HG03521 (cell line): ENCODE results near the gene C22orf23.
"Not testable (repeated sequence)": the region's sequence is repeated elsewhere in the genome, so short reads cannot be mapped to it uniquely, and the experiment has no call there.

Experiments
- ATAC-seq: cut with Tn5 transposase; IDR thresholded peaks from one replicate; pipeline ENCODE4 v1.9.1; 2021; ENCODE audit warnings: mild to moderate bottlenecking, moderate library complexity; ENCODE audit not compliant: unreplicated experiment

The C22orf23 gene

DNA sequence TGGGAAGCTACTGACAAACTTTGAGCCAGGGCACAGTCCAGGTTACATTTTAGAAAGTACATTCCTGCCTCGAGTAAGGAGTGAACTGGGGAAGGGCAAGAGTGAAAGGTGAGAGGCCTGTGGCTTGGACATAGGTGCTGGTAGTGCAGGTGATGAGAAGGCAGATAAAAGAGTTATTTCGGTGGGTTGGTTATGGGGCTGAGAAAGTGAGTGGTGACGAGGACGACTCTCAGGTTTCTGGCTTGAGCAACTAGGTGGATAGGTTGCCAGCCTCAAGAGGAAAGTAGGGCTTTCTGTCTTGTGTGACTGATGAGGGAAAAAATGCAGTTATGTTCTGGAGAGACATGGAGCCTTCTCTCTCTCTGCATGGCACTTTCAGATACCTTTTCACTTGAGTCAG, 3.8 kb upstream of the C22orf23 start:
- ATAC-seq, result no peak

- ATAC-seq, result not testable (repeated sequence)
Observed at GRCh38 chr22:37955825-37956397, 2.5 kb upstream of the C22orf23 start.

- no peak for ATAC-seq
Observed at GRCh38 chr22:37954686-37955085, 1.3 kb upstream of the C22orf23 start.

GRCh38 chr22:37953062-37953436, 352 bp downstream of the C22orf23 start:
- ATAC-seq, result peak; percentile 27

- ATAC-seq, result not testable (repeated sequence)
Observed at GRCh38 chr22:37952629-37953028, 772 bp downstream of the C22orf23 start.

DNA sequence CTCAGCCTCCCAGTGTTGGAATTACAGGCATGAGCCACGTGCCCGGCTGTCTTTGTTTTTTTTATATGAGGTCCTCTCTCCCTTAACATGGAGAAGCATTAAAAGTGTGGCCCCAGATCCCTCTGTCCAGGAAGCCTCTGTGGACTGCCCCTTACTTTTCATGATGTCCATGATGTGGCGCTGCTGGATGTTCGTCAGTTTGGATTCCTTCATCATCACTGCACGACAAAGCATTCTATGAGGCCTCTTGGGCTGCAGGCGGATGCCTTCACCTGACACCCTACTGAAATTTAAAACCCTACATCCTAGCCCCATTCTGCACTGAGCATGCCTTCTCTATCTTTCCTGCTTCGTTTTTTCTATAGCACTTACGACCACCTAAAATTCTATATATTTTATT, 2.1 kb downstream of the C22orf23 start:
- no peak for ATAC-seq

DNA sequence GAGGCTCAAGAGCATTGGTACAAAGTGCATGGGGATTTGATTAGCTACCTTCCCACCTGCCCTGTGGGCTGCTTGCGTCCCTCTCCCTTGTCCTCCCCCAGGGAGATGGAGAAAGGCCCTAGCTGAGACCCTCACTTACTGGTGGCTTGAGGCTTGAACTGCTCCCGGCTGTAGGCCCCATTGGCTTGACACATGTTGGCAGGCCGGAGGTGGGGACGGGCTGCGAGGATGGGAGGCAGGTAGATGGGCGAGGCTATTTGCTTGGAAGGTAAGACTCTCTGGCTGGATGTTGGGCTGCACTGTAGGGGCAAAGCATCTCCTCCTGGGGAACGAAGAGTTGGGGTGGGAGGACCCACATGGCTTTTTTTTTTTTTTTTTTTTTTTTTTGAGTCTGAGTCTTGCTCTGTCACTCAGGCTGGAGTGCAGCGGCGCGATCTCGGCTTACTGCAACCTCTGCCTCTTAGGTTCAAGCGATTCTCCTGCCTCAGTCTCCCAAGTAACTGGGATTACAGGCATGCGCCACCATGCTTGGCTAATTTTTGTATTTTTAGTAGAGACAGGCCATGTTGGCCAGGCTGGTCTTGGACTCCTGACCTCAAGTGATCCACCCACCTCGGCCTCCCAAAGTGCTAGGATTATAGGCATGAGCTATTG, 6.1 kb downstream of the C22orf23 start:
- ATAC-seq, result not testable (repeated sequence)

DNA sequence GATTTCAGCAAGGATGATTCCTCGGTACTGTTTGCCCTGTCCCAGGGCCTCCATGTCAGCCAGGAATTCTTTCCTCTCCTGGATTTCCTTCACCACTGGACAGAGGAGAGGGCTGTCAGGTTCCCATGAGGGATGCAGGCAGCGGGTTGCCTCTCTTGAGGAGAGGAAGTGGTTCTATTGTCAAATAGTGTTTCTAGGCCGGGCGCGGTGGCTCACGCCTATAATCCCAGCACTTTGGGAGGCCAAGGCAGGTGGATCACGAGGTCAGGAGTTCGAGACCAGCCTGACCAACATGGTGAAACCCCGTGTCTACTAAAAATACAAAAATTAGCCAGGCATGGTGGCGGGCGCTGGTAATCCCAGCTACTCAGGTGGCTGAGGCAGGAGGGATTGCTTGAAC, 9.0 kb downstream of the C22orf23 start:
- not testable (repeated sequence) for ATAC-seq

DNA sequence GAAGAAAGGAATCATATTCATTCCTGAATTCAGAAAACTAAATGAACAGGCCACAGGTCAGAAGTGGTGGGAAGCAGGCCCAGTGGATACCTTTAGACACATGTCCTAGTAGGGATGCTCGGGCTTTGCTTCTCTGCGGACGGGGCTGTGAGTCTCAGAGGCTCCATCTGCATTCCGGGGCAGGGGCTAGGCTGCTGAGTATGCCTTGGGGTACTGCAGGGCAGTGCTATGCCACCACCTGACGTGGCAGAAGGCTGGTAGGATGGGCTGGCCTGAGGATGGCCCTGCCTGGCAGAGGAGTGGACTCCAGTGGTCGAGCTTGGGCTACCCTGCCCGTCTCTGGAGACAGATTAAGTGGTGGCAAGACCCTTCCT, 9.6 kb downstream of the C22orf23 start:
- no peak for ATAC-seq

- no peak for ATAC-seq
Observed at GRCh38 chr22:37943136-37943824, 10.1 kb downstream of the C22orf23 start.

- ATAC-seq, result no peak
Observed at GRCh38 chr22:37942133-37942532, 11.3 kb downstream of the C22orf23 start.

GRCh38 chr22:37940698-37941376, 12.6 kb downstream of the C22orf23 start:
- ATAC-seq, result no peak

DNA sequence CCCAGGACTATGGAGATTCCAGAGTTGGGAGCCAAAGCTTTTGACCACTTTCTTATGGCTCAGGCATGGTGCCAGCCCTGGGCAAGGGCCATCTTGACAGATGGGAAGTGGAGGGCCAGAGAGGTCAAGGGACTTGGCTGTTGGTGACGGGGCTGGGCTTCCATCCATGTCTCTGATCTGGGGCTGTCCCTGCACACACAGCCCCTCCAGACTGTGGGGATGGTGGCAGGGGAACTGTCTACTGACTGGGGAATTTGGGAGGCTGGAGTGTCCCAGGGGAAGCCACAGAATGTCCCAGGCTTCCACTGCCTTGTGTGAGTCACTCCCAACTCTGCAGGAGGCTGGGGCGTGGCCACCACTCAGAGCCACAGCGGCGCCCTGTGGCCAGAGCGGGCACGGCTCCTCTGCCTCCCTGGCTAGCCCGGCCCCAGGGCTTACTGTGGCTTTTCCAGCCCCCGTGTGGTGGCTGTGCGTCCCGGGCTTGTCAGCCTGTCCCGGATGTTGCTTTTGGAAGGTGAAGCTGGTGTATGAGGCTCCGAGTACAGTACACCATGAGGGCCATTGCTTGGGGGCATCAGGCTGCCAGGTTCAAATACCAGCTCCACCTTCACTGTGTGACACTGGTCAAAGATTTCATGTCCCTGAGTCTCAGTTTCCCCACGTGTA, 19.6 kb downstream of the C22orf23 start:
- ATAC-seq, result peak; percentile 57

- ATAC-seq, result no peak
Observed at GRCh38 chr22:37932821-37933578, 20.4 kb downstream of the C22orf23 start.

GRCh38 chr22:37932401-37932800, 21.0 kb downstream of the C22orf23 start:
- no peak for ATAC-seq

GRCh38 chr22:37931893-37932389, 21.5 kb downstream of the C22orf23 start:
- no peak for ATAC-seq

DNA sequence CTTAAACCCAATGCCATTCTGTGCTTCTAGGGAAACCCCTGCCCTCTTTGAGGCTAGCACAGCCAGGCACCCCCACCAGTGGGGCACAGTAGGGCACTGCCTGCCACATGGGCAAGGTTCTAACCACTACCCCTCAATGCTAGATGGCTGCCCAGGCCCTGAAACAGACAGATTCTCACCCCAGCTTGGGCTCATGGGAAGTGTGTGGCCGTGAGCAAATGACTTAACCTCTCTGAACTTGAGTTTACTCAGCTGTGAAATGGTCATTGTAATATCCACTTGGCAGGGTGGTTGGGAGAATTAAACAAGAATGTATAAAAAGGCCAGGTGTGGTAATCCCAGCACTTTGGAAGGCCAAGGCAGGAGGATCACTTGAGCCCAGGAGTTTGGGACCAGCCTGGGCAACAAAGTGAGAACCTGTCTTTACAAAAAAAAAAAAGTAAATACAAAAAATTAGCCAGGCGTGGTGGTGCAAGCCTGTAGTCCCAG, 22.4 kb downstream of the C22orf23 start:
- no peak for ATAC-seq

DNA sequence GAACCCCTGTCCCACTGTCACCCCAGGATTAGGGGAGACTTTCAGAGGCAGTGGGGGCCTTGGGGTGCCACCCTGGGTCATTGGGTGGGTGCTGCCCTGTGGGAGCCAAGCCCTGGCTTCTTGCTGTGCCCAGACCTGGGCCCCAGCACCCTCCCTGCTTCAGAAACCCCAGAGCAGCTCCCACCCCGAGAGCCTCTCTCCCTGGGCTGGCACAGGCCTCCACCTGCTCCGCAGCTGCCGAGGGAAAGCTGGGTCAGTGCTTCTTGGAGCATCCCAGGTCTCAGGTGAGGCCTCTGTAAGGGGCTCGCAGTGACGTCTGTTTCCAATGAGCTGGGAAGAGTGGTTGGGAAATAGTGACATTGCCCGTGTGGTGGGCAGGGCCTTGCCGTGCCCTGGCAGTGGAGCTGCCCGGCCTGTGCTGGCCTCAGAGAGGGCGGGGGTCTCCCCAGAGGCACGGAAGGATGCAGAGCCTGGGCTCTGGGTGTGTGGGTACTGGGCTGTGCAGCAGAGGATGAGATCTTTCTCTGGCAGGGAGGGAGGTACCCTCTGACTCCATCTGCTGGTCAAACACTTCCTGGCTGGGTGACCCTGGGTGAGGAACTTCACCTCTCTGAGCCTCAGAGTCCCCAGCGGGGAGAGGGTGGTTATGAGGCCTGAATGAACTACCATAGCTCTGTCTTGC, 23.0 kb downstream of the C22orf23 start:
- ATAC-seq, result no peak

GRCh38 chr22:37929390-37929789, 24.0 kb downstream of the C22orf23 start:
- ATAC-seq, result no peak

GRCh38 chr22:37927637-37927936, 25.8 kb downstream of the C22orf23 start:
- no peak for ATAC-seq
